HCT116 (cell line): ENCODE results near the gene HLCS.

Experiments
- POLR2A ChIP-seq: IDR thresholded peaks from 2 replicates; pipeline ENCODE4 v1.7.0; 2011; ENCODE audit warnings: borderline replicate concordance; ENCODE audit not compliant: insufficient read depth, insufficient read length; ENCODE audit errors: extremely low read depth
- TF ChIP-seq, protein P1 (sequence below): IDR thresholded peaks from 2 replicates; pipeline ENCODE4 v1.6.1; 2012; ENCODE audit warnings: low read depth
- TF ChIP-seq, protein P2 (sequence below), 3 experiments: fragments of 200-600 bp in 1 of 3; sonication (generic) in 1 of 3; IDR thresholded peaks in 2 of 3; conservative IDR thresholded peaks in 1 of 3; 2 replicates each; pipeline ENCODE4 v1.5.1; 2012 to 2017; ENCODE audit warnings: low read depth in 2 of 3, low read length in 2 of 3, antibody characterized with exemption in 1 of 3, borderline replicate concordance in 1 of 3, control low read depth in 1 of 3, mild to moderate bottlenecking in 1 of 3, mixed read lengths in 1 of 3, mixed run types in 1 of 3, moderate library complexity in 1 of 3; ENCODE audit not compliant: insufficient read depth in 1 of 3

DNA sequence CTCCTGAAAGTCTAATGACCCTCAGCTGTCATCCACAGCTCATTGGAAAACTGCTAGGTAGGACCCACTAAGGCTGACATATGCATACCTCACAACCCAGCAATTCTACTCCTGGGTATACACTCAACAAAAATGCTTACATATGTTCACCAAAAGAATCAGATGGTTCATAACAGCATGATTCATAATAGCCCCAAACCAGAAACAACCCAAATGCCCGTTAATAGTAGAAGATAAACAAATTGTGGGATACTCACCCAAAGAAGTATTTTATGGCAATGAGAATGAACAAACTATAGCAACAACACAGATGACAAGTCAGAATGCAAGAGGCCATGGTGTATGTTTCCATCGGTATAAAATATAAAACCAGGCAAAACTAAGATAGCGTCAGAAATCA lies 124.6 kb downstream of the HLCS start:
- TF ChIP-seq, protein P1, sequence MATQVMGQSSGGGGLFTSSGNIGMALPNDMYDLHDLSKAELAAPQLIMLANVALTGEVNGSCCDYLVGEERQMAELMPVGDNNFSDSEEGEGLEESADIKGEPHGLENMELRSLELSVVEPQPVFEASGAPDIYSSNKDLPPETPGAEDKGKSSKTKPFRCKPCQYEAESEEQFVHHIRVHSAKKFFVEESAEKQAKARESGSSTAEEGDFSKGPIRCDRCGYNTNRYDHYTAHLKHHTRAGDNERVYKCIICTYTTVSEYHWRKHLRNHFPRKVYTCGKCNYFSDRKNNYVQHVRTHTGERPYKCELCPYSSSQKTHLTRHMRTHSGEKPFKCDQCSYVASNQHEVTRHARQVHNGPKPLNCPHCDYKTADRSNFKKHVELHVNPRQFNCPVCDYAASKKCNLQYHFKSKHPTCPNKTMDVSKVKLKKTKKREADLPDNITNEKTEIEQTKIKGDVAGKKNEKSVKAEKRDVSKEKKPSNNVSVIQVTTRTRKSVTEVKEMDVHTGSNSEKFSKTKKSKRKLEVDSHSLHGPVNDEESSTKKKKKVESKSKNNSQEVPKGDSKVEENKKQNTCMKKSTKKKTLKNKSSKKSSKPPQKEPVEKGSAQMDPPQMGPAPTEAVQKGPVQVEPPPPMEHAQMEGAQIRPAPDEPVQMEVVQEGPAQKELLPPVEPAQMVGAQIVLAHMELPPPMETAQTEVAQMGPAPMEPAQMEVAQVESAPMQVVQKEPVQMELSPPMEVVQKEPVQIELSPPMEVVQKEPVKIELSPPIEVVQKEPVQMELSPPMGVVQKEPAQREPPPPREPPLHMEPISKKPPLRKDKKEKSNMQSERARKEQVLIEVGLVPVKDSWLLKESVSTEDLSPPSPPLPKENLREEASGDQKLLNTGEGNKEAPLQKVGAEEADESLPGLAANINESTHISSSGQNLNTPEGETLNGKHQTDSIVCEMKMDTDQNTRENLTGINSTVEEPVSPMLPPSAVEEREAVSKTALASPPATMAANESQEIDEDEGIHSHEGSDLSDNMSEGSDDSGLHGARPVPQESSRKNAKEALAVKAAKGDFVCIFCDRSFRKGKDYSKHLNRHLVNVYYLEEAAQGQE: no peak
- no peak for TF ChIP-seq POLR2A
- TF ChIP-seq, protein P2, sequence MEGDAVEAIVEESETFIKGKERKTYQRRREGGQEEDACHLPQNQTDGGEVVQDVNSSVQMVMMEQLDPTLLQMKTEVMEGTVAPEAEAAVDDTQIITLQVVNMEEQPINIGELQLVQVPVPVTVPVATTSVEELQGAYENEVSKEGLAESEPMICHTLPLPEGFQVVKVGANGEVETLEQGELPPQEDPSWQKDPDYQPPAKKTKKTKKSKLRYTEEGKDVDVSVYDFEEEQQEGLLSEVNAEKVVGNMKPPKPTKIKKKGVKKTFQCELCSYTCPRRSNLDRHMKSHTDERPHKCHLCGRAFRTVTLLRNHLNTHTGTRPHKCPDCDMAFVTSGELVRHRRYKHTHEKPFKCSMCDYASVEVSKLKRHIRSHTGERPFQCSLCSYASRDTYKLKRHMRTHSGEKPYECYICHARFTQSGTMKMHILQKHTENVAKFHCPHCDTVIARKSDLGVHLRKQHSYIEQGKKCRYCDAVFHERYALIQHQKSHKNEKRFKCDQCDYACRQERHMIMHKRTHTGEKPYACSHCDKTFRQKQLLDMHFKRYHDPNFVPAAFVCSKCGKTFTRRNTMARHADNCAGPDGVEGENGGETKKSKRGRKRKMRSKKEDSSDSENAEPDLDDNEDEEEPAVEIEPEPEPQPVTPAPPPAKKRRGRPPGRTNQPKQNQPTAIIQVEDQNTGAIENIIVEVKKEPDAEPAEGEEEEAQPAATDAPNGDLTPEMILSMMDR (IDR thresholded peaks at IDR 0.05 in 2 of 3, conservative IDR thresholded peaks at IDR 0.05 in 1 of 3; ENCODE audit: borderline replicate concordance in 1 of 3, insufficient read depth in 1 of 3, low read depth in 2 of 3, low read length in 2 of 3): no peak
